Tibial artery (tissue), 4 donors: ENCODE data around the gene NUP210L.
"Not testable (repeated sequence)": the region's sequence is repeated elsewhere in the genome, so short reads cannot be mapped to it uniquely, and the experiment has no call there.

Source experiments
- DNase-seq, 2 donors: peaks; one replicate each; pipeline ENCODE4 v3.0.0-alpha.2; 2019
- H3K27ac ChIP-seq, 2 donors: fragments of 200-600 bp; sonication (generic) in 1 of 2; 1 replicate in 1 of 2; 2 replicates in 1 of 2; pipeline ENCODE4 v1.5.1; 2018 to 2019; ENCODE audit warnings: mild to moderate bottlenecking in 1 of 2
- H3K27me3 ChIP-seq, 2 donors: fragments of 200-600 bp; sonication (generic) in 1 of 2; one replicate each; pipeline versions ENCODE4 v1.5.1 to v1.6.0; 2016 to 2019
- H3K36me3 ChIP-seq, 3 donors: fragments of 200-600 bp; sonication (generic) in 2 of 3; one replicate each; pipeline ENCODE4 v1.5.1; 2016 to 2019; ENCODE audit warnings: mild to moderate bottlenecking in 2 of 3
- H3K4me1 ChIP-seq, 4 donors: fragments of 200-600 bp; sonication (generic) in 2 of 4; 1 replicate in 3 of 4; 2 replicates in 1 of 4; pipeline ENCODE4 v1.5.1; 2016 to 2019
- H3K4me3 ChIP-seq, 2 donors: fragments of 200-600 bp; sonication (generic) in 1 of 2; 1 replicate in 1 of 2; 2 replicates in 1 of 2; pipeline ENCODE4 v1.5.1; 2018 to 2019; ENCODE audit warnings: mild to moderate bottlenecking in 2 of 2
- H3K9me3 ChIP-seq, 3 donors: fragments of 200-600 bp; sonication (generic) in 1 of 3; one replicate each; pipeline ENCODE4 v1.5.1; 2016 to 2019
- intact Hi-C: fragments of 100-400 bp; cut with DNase I; formaldehyde crosslinking; loops from one replicate; pipeline ENCODE4 v1.15.0; 2023; ENCODE audit warnings: low total_unique reads
- TF ChIP-seq, protein P1 (sequence below), 2 experiments: fragments of 200-600 bp in 1 of 2; fragments of 450-650 bp in 1 of 2; IDR thresholded peaks; one replicate each; pipeline ENCODE4 v1.5.1; 2017 to 2019; ENCODE audit warnings: antibody characterized with exemption in 2 of 2, mild to moderate bottlenecking in 1 of 2, moderate library complexity in 1 of 2

Gene NUP210L

DNA sequence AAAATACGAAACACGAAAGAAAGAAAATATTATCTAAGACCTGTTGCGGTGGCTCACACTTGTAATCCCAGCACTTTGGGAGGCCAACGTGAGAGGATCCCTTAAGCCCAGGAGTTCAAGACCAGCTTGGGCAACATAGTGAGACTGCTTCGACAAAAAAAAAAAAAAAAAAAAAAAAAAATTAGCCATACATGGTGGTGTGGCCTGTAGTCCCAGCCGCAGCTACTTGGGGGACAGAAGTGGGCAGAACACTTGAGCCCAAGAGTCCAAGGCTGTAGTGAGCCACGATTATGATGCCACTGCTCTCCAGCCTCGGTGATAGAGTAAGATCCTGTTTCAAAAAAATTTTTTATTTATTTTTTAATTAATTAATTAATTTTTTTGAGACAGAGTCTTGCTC, 167.3 kb downstream of the NUP210L start:
- Histone ChIP-seq H3K4me1 (peaks cover 0 to 42% (median 34%) of the 10 kb centered on the region in 4 donors), H3K36me3 (peaks cover 9 to 20% (median 17%) of the 10 kb centered on the region in 3 donors), H3K27me3 (no peaks in the 10 kb centered on the region), H3K4me3 (no peak overlapping the region), H3K9me3 (no peaks in the 10 kb centered on the region), H3K27ac (peak overlapping the region in 1 of 2 donors; percentile 95)
- intact Hi-C loops = loop anchor here (2.0 to 10.0 kb wide), 3 partner anchors 40 to 313 kb away; partner anchors contain the start of genes DENND4B, ILF2 and NPR1
- DNase-seq = no peak
- TF ChIP-seq, protein P1, sequence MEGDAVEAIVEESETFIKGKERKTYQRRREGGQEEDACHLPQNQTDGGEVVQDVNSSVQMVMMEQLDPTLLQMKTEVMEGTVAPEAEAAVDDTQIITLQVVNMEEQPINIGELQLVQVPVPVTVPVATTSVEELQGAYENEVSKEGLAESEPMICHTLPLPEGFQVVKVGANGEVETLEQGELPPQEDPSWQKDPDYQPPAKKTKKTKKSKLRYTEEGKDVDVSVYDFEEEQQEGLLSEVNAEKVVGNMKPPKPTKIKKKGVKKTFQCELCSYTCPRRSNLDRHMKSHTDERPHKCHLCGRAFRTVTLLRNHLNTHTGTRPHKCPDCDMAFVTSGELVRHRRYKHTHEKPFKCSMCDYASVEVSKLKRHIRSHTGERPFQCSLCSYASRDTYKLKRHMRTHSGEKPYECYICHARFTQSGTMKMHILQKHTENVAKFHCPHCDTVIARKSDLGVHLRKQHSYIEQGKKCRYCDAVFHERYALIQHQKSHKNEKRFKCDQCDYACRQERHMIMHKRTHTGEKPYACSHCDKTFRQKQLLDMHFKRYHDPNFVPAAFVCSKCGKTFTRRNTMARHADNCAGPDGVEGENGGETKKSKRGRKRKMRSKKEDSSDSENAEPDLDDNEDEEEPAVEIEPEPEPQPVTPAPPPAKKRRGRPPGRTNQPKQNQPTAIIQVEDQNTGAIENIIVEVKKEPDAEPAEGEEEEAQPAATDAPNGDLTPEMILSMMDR (IDR thresholded peaks at IDR 0.05) = no peak

DNA sequence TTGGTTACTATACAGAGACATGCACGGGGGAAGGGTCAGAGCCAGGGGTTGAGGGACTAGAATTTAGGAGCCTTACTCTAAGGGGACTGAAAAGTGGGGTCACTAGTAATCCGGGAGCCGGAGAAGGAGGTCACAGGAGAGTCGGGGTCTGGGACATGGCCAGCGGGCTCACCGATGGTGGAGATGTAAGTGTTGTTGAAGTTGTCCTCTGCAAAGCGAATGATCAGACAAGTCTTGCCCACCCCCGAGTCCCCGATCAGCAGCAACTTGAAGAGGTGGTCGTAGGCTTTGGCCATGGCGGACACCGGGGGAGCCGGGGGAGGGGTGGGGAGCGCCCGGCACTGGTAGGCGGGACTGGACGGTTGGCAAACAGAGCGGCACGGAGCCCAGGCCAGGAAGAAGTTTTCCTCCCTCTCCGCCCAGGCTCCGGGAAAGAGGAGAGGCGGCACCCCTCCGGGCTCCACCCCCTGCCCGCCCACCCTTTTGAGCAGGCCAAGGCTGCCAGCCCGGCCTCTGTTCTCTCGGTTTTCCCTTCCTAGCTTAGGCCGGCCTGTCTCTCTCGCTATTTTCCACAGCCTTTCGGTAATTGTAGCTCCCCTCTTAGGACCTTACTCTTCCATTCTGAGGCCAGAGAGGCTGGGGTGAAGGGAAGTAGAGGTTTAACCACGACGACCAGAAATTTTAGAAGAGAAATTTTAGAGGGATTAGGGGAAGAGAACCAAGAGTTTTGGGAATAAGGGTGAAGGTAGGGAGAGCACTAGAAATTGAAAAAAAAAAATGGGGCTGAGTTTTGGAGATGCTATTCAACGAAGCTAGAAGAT, 168.7 kb downstream of the NUP210L start, which contains the start of gene RAB13:
Gene RAB13 (minus strand): TSS at position 399 of the 821 bp plus-strand sequence. CDS start 103 bp downstream, at position 296.
- intact Hi-C loops = loop anchor here (5.0 to 10.0 kb wide), 2 partner anchors 39 to 311 kb away; partner anchors contain the start of genes DENND4B, ILF2 and NPR1
- H3K27me3 ChIP-seq = no peaks in the 10 kb centered on the region
- peak within 1 kb of the TSS; percentile 61 to 78 for H3K4me3 ChIP-seq

DNA sequence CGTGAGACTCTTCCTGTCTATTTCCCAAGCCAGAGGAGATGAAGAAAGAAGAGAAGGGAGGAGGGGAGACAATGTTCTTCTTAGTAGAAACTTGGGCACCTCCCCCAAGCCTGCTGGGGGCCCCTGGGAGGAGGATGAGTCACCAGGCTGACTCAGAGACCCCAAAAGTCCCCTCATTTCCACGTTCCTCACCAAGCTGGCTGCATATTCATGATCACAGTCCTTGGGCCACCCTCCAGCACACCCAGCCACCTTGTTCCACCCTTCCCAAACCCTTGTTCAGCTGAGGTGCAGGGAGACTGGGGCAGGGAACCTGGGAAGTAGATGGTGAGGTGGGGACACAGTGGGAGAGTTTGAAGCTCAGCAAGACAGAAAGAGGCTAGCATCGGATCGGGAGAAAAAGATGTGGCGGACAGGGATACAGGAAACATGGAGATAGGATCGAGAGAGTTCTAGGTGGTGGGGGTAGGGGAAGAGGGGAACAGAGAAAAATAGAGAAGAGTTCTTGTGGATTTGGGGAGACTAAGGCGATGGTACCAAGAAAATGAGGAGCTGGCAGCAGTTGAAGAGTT, 169.4 kb downstream of the NUP210L start:
- intact Hi-C loops = loop anchor here (5.0 to 10.0 kb wide), 2 partner anchors 38 to 311 kb away; partner anchors contain the start of genes DENND4B, ILF2 and NPR1
- Histone ChIP-seq H3K9me3 (no peaks in the 10 kb centered on the region), H3K27ac (peak overlapping the region; percentile 76 to 95), H3K4me3 (peak overlapping the region; percentile 61 to 78), H3K4me1 (peaks cover 0 to 29% (median 22%) of the 10 kb centered on the region in 4 donors), H3K36me3 (peaks cover 0 to 31% (median 17%) of the 10 kb centered on the region in 3 donors), H3K27me3 (no peaks in the 10 kb centered on the region)
- peak; percentile 75 to 79 for DNase-seq
- TF ChIP-seq, protein P1 (IDR thresholded peaks at IDR 0.05) = no peak

More for the DNA sequence above, 168.7 kb downstream of the NUP210L start, which contains the start of gene RAB13:
- Histone ChIP-seq H3K27ac (peak within 1 kb of the TSS; percentile 76 to 95), H3K4me1 (peaks cover 0 to 29% (median 22%) of the 10 kb centered on the region in 4 donors), H3K9me3 (no peaks in the 10 kb centered on the region), H3K36me3 (peaks cover 0 to 24% (median 16%) of the 10 kb centered on the region in 3 donors)
- peak; percentile 88 to 97 for DNase-seq
- TF ChIP-seq, protein P1 (IDR thresholded peaks at IDR 0.05) = no peak

DNA sequence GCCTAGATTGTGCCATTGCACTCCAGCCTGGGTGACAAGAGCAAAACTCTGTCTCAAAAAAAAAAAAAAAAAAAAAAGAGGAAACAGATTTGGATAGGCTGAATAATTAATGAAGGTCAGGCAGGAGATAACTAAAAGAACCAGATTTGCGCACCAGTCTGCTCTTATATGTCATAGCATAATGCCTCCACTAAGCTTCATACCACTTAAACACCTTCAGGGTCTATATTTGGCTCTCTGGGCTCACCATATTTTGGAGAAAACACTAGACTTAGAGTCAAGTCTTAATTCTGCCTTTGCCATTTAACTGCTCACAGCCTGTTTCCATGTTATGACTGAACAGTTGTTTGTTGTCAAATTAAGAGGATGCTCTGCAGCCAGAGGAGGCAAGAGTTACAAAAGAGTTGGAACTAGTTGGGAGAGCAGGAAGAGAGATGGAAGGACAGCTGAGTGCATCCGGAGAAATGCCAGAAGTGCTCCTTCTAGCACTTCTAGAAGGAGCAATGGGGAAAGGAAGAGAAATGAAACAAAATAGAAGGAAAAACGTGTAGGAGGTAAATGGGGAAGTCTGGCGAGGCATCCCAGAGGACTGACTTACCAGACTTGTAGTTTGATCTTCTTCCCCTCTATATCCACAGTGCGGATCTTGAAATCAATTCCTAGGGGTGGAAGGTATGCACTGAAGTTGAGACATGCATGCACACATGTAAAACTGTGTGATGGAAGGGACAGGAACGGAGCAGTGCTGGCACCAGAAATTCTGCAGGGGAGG, 170.6 kb downstream of the NUP210L start:
- TF ChIP-seq, protein P1 (IDR thresholded peaks at IDR 0.05) = no peak
- Histone ChIP-seq H3K36me3 (peaks cover 0 to 36% (median 17%) of the 10 kb centered on the region in 3 donors), H3K27me3 (no peaks in the 10 kb centered on the region), H3K4me3 (peak overlapping the region; percentile 61 to 78), H3K4me1 (peaks cover 0 to 25% (median 17%) of the 10 kb centered on the region in 4 donors), H3K27ac (peak overlapping the region; percentile 76 to 95), H3K9me3 (no peaks in the 10 kb centered on the region)
- intact Hi-C loops = loop anchor here (10.0 kb wide), 1 partner anchor 310 kb away; the partner anchor contains the start of genes ILF2 and NPR1
- DNase-seq = no peak

DNA sequence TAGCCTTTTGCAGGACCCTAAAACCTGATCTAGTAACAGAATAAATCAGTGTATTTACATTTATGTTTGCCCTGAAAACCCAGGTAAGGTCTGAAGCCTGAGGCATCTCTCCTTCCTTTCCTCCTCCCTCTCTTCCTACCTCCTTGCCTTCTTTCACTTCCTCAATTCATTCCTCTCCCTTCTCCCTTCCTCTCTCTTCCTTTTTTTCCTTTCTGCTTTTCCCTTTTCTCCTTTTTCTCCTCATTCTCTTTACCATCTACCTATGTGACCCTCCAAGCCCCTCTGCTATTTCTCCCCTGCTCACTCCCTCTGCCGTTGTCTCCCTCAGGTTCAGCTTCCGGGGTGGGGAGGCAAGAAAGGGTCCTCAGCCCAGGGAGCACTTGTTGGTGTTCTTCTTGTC, 173.1 kb downstream of the NUP210L start:
- H3K27me3 ChIP-seq, DNase-seq, H3K9me3 ChIP-seq, H3K27ac ChIP-seq, H3K4me3 ChIP-seq: not testable (repeated sequence)
- H3K4me1 ChIP-seq = peaks cover 0 to 30% (median 20%) of the 10 kb centered on the region in 4 donors
- intact Hi-C loops = loop anchor here (10.0 kb wide), 1 partner anchor 307 kb away; the partner anchor contains the start of genes ILF2 and NPR1
- H3K36me3 ChIP-seq = peaks cover 0 to 36% (median 17%) of the 10 kb centered on the region in 3 donors

DNA sequence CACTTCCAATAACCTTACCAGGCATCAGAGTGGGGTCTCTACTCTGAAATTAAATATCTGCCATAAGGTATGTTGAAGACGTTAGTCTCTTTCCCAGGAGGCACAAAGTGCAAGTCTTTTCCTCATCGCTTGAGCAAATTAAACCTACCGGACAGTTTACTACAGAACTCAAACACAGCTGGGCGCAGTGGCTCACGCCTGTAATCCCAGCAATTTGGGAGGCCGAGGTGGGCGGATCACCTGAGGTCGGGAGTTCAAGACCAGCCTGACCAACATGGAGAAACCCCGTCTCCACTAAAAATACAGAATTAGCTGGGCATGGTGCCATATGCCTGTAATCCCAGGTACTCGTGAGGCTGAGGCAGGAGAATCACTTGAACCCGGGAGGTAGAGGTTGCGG, 175.8 kb downstream of the NUP210L start:
- DNase-seq, H3K4me3 ChIP-seq, H3K9me3 ChIP-seq, H3K27me3 ChIP-seq: not testable (repeated sequence)
- intact Hi-C loops = loop anchor here (10.0 kb wide), 1 partner anchor 54 kb away; the partner anchor contains the start of gene GATAD2B
- H3K36me3 ChIP-seq = peaks cover 12 to 56% (median 38%) of the 10 kb centered on the region in 3 donors
- H3K4me1 ChIP-seq = peaks cover 0 to 23% (median 16%) of the 10 kb centered on the region in 4 donors
- H3K27ac ChIP-seq = peak overlapping the region in 1 of 2 donors; percentile 95
